Stimulated activated CD8-positive, alpha-beta memory T cell treated with anti-CD3 and anti-CD28 coated beads, Interleukin-4, amount 100 ng/mL, for 48 hours (primary cell): ENCODE measurements around the gene NACC2.
"Not testable (repeated sequence)": the region's sequence is repeated elsewhere in the genome, so short reads cannot be mapped to it uniquely, and the experiment has no call there.

Source experiments
- DNase-seq: peaks from one replicate; pipeline ENCODE4 v3.0.0-alpha.2; 2020

The NACC2 gene

DNA sequence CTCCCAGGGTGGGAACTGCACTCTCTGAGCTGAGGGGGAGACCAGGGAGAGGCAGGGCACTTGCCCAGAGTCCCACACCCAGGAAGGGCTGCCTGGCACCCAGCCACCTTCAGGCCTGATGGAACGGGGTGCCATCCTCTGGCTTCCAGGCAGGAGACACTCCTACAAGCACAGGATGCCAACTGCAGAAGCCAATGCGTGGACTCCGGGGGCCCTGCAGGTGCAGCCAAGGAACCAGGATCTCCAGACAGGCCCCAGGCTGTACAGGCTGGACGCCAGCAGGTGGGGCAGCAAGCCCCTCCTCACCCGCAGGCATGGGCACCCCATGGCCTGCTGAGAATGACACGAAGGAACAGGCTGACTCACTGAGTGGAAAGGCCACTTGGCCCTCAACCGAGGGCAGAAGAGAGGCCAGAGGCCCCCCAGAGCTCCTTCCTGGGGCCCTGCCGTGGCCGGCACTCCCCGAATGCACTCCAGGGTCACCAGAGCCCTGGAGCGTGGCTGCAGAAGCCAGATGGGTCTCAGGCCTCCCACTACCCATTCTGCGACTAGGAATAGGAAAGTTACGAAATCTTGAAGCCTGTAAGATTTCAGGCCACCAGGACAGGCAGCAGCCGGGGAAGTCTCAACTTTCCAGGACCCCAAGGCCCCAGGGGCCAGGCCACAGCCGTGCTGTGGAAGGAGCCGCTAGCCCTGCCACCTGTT, 15.7 kb downstream of the NACC2 start:
- no peak for DNase-seq

DNA sequence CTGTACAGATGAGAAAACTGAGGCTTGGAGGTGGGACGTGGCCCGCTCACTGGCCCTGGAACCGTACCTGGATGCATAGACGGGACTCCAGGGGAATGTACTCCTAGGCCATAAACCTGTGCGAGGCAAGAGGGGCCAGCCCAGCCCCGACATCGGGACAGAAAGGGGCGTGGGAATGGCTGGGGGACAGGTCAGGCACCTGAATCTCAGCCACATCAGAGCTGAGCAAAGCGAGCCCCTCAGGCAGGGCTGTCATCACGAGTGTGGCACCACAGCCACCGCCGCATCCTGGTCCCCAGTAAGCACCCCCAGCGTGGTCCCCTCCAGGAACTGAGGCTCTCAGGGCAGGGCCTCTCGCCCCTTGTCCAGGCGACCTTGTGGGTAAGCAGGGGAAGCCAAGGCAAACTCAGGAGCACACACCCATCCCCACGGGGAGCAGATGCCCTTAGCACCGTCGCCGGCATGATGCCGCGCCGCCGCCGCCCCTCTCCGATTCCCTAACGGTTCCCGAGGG, 16.5 kb downstream of the NACC2 start:
- DNase-seq, result no peak

DNA sequence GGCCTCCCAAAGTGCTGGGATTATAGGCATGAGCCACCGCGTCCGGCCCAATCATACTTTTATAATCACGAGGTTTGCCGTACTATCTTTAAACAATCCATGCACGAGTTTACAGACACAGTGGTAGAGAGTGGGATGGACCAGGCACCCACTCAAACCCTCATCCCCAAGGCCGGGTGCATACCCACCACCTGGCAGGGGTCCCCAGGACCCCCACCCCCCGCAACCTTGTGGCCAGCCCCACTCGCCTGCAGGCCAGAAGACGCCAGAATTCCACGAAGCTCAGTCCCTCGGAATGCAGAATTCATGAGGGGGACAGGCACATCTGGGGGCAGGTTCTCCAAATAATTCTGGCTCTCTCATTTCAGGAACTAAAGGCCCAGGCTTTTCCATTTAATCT, 17.1 kb downstream of the NACC2 start:
- DNase-seq, result no peak

DNA sequence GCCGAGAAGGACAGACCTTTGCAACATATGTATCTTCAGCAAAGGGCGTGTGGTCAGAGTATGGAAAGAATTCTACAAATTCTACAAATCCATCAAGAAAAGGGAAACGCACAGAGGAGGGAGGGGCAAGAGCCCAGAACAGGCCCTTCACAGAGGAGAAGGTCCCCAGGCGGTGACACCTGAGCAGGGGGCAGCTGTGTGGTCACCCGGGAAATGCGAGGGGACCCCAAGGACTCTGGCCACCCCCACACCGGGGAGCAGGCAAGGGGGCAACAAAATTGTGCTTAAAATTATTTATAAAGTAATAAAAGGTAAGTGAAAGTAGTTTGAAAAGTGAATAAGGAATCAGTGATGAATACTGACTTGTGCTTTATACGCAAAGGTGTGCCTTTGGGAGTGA, 17.6 kb downstream of the NACC2 start:
- DNase-seq, result no peak

DNA sequence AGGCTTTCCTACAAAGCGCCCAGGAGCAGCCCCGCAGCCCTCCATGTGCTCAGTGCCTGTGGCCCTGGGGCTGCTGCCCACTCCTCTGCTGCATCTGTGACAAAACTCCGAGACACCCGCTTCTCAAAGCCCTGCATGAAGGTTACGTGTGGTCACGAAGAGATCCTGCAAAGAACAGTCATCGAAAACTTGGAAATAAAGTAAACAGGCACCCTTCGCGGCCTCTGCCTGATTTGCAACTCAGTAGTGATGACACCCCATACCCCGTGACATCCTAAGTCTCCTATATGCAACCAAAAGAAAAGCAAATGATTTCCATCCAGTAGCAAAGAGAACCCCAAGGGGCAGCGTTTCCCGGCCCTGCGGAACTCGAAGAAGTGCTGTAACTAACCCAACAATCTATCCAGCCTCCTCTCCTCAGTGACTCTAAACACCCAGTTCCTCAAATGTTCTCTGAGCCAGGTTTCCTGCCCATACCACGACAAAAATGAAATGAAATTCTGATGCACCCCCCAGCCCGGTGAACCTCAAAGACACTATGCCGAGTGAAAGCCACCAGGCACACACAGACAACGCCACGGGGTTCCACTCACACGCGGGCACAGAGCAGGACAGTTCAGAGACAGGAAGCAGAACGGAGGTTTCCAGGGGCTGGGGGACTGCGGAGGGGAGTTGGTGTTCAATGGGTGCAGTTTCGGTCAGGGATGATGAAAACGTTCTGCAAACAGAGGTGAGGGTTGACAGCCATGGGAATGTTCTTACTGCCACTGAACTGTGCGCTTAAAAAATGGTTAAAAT, 19.0 kb downstream of the NACC2 start:
- no peak for DNase-seq

DNA sequence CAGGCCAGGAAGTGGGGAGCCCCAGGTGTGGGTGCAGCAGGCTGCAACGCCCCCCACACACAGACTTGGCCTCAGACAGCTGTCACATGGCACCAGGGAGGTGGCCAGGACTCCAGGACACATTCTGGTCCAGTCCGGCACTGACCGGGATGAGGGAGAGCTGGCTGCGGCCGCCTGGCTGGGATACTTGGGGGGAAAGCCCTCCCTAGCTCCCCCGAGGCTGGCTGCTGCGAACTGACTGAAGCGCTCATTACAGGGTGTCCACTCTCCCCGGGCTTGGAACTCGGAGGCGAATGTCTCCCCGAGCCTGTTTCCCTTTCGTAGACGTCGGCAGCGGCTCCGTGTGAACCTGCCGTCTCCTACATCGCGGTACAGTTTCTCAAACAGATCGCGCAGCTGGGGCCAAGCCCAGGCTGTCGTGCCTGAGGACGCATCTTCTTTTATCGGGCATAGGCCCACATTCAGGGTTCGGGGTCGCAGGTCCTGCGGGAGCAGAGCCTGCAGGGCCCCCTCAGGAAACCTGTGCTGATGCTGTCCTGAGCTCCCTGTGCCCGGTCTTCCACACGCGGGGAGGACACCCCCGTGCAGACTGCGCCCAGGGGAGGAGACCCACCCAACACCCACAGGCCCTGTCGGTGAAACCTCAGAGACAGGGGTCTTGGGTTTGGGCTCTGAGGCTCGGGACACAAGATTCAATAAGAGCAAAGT, 19.8 kb downstream of the NACC2 start:
- DNase-seq, result no peak

DNA sequence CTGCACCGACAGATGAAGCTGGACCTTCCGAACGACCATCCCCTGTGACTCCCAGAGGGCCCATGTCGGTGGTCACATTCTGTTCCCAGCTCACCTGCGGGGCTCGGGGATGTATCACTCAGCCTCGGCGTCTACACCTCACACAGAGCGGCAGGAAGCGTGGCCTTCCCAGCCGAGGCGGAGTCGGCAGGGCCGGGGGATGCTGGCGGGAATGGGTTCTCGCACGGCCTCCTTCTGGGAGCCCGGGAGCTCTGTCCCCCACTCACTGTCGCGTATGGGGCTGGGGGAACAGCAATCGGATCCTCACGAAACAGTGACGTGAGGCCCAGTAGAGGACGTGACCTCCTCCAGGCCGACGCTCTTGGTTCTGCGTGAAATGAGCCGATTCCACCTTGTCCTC, 20.4 kb downstream of the NACC2 start:
- no peak for DNase-seq

DNA sequence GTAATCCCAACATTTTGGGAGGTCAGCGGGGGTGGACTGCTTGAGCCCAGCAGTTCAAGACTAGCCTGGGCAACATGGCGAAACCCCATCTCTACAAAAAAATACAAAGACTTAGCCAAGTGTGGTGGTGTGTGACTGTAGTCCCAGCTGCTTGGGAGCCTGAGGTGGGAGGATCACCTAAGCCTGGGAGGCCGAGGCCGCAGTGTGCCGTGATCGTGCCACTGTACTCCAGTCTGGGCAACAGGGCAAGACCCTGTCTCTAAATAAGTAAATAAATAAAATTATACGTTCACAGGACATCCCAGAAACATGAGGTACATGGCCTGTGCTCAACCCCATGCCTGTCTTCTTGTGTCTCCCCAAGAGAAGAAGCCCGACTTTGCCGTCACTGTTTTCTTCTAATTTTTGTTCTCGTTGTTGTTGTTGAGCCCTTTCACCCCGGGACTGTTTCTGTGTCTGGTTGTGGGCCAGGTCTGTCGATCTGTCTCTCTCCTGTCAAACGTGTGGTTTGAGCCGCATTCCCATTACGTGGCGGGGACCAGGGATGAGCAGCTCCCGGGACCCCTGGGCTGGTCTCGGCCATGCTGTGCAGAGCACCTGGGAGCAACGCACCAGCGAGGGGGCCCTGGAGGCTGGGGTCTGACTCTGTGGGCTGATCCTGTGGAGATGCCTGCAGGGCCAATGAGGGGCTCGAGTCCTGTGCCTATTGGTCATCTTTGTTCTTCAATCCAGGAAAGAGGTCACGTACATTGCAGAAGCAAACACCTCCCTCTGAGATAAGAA, 32.2 kb downstream of the NACC2 start:
- no peak for DNase-seq

DNA sequence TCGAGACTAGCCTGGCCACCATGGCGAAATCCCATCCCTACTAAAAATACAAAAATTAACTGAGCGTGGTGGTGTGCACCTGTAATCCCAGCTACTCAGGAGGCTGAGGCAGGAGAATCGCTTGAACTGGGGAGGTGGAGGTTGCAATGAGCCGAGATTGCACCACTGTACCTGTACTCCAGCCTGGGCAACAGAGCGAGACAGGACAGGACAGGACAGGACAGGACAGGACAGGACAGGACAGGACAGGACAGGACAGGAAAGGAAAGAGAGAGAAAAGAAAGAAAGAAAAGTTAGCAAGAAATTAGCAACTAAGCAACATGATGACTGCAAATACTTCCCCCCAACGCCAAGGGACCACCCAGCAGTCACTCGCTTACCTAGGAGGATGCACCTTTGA, 33.2 kb downstream of the NACC2 start:
- DNase-seq, result not testable (repeated sequence)

DNA sequence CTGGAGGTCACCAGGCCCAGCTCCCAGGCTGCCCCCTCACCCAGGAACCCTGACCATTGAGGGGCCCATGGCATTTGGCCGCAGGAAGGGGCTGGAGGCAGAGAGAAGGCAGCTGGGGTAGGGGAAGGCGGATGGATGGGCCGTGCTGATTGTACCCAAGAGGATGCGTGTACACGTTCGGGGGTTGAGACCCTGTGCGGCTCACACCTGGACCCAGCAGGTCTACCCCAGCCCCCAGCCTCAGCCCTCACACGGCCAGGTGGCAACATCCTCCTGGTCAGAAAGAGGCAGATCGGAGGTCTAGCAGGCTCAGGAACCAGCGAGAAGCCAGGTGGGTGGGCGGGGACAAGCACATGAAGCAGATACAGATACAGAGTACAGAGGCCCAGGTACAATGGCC, 33.7 kb downstream of the NACC2 start:
- no peak for DNase-seq

DNA sequence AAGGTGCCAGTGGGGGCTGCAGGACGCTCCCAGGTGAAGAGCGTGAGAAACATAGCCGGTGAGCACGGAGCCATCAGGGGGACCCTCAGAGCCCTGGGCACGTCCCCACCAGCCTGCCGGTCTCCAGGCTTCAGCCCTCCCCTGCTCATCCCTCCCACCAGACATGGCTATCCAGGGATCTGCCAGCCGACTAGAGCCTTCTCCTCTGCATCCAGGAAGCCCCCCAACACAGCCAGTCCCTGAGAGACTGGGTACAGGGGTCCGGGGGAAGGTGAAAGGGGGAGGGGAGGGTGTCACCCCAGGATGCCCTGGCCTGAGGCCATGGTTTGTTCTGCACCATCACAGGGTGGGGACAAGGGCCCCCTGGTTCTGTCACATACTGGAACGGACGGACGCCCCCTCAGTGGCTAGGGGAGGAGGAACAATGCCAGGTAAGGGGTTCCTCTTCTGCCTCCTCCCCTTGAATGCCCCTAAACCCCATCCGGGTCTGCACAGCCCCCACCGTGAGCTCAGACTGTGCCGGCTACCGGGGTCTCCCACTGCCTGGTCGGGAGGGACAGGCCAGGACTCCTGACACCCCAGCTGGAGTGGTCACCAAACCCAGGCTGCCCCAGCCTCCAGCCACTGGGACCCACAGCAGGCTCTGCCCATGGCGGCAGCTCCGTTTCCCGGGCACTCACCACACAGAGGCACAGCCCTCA, 34.3 kb downstream of the NACC2 start:
- no peak for DNase-seq

DNA sequence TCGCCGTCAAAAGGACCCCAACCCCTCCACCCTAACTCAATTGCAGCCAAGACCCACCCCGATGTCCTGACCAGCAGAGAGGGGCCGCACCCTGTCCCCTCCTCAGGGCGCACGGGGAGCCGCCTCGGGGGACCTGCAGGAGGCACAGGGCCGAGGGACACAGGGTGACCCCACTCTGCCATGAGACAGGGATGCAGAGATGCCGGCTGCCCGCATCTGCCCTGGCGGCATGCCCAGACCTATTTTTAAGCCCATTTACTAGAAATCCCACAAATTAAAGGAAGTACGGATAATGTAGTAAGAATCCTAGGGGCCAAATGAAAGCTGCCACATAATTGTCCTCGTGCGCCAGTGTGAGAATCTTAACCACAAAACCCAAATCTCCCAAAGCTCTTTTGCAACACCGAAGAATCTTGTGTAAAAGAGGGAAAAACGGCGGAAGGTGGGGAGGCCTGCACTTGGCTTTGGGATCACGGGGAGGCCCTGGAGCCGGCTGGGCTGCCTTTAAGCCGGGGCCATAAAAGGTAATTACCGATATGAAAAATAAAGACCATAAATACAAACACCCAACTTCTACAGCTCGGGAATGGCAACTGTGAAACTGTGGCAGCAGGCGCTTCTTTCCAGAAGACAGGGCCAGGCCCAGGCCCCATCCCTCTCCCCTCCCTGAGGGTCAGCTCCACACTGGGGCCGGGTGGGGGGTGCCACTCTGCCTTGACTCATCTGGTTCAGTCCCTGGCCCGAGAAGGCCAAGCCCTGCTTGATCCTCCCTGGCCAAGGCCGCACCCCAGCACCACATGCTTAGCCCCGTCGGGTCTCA, 35.0 kb downstream of the NACC2 start:
- no peak for DNase-seq

DNA sequence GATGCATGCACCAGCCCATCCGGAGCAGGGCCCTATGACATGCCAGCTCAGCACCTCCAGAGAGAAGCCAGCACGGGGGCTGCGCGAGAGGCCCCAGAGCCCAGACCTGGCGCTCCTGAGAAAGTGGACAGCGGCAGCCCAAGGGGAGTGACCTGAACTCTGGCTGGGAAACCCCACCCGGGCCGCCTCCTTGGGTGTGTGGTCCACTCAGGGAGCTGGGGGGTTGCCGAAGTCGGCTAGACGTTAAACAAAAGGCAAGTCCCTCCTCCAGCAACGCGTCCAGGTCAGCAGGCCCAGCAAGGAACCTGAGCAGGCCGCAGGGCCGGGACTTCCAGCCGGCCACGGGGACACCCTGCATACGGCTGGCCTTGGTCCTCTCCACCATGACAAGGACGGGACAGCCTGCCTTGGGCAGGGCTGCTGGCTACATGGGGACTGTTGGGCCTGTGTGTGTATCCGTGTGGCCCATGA, 35.7 kb downstream of the NACC2 start:
- DNase-seq, result peak; percentile 20

DNA sequence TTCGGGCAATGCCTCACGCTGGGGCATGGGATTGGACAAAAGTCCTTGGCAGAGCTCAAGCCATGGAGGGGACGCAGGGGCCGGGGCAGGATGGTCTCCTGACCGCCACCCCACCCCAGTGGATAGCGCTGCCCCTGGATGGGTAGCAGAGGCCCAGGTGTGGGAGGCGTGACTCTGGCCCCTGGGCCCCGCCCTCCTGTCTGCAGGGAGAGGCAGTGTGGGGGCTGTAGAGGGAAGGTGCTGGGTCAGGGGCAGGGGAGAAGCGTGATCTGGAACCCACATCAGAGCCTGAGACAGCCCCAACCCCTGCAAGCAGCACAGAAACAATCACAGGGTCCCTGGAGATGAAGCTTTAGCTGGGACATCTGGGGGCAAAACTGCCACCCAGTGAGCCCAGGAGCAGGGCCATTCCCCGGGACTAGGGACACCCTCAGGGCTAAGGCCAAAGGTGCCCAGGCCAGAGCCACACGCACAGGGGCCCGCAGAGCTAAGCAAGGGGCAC, 36.2 kb downstream of the NACC2 start:
- peak; percentile 8 for DNase-seq

DNA sequence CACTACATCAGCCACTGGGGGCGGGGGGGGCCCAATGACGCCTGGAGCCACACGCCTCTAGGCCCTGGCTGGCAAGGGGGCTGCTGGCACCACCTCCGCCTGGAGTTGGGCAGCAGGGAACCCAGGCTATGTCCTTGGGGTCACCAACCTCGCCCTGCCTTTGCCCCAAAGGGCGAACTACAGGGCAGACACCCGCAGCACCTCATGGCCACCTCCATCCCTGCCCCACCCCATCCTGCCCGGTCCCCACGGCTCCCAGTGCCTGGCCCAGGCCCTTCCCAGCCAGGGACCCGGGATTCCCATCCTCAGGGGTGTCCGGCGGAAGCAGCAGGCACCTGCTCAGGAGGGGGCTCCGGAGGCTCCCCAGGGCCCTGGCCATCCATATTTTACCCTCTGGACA, 37.0 kb downstream of the NACC2 start:
- DNase-seq, result peak; percentile 0

DNA sequence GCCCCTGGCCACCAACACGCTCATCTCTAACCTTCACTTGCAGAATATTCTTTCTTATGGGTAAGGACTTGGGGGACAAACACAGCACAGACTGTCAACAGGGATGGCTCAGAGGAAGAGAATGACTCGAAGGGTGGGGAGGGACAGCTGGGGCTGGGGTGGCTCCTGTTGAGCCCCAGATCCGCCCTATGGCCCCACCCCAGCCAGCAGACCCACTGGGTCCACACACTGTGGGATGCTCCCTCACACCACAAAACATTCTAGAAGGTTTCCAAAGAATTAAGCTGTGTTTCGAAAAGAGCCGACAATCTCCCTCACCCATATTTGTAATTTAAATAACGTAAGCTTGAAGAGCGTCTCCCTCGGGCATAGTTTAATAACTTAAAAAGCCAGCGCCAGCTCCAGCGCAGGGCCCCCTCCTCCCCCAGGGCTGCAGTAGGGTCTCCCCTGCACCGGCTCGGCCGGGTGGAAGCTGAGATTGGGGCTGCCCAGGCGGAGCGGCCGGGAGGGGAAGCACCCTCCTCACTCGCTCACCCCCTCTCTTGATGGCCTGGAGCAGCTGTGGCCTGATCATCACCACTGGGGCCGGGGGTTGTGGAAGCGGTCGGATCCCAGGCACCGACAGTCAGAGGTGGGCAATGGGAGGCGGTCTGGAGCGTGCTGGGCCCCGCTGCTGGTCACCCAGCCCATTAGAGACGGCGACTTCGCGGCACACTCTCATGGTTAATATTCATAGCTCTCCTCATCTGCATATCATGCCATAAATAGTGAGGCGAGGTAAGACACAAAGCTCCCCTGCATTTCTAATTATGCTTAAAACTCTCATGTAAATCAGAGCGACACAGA, 37.6 kb downstream of the NACC2 start:
- peak; percentile 8 for DNase-seq

DNA sequence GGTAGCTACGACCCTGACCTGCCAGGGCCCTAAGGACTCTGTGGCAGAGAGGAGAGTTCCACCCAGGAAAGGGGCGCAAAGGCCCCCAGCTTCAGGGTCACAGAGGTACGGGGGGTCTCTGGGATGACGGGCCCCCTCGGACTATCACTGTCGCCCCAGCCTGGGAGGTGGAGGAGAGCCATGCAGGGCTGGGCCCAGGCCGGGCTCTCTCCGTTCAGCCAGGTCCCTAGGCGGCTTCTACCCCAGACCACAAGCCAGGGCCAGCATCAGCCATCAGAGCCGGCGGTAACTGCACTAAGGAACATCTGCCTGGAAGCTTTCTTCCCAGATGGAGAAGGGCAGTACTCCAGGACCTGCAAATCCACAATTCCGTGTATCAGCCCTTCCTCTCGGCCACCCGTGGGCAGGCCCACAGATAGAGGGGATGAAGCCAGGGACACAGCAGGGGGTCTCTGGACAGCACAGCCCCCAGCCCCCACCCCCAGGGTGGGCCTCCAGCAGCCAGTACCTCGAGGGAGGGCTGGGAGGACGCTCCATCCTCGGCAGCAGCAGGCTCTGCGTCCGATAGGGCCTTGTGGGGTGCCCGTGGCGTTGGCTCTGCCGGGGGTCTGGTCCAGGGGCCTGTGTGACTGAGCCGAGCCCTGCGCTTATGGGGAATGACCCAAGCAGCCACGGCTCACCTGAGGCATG, 38.4 kb downstream of the NACC2 start:
- DNase-seq, result no peak

DNA sequence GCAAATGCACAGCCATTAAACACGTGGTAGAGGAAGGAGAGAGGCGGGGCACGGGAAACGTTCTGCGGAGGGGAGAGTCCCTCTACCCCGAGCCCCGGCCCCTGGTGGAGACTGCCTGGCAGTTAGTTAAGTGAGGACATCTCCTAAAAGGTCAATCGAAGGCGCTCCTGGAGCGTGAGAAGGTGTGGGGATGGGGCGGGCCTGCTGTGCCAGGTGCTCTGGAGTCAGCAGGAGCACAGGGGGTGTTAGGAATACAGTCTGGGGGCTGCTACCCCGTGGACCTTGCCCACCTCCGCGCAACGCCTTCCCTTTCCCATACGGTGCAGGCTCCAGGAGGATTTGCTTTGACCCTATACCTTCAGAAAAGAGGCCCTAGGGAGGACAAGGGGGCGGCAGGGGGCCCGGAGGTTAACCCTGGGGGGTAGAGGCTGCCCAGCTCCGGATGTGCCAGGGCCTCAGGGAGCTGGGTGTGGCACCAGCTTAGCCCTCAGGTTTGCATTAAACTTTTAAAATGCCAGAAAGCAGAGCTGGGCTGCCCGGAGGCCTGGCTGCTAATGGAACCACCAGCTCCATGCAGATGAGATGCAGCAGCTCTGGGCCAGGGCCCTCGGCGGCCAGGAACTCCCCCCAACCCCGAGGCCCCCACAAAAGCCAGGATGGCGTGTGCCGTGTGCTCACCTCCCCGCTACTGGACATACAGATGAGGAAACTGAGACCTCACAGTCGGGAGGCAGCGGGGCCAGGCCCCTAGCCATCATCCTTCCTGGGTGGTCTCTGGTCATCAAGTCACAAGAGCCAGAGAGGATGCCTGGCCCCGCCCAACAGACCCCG, 39.2 kb downstream of the NACC2 start:
- no peak for DNase-seq
